ENCODE data around the gene SMOC1.
A peak's percentile ranks its signal among the peaks of the same experiment; 100 is the strongest.

The SMOC1 gene

DNA sequence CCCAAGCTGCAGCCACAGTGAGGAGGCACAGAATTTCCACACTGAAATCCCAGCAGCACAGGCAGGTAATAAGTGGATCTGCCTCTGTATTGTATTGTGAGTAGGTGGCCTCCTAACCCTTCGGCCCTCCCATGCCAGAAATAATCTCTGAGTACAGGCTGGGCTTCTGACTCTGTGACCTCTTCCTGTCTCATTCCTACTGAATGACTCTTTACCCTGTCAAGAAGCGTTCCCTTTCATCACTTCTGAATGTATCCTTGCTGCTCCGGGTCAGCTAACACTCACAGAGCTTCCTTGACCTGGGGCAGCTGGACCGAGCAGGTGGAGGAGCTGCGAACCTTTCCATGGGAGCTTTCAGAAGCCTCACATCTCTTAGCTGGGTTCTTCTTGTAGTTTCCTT, 190.0 kb downstream of the SMOC1 start:
- no peak for TF ChIP-seq CTCF (IDR thresholded peaks at IDR 0.05; ENCODE audit: extremely low read depth, missing control alignments)
- no peak for DNase-seq (ENCODE audit: low spot score)

- DNase-seq (ENCODE audit: low spot score): peak; percentile 75
- peak; percentile 77 for TF ChIP-seq CTCF (IDR thresholded peaks at IDR 0.05; ENCODE audit: extremely low read depth, missing control alignments)
Measured at GRCh38 chr14:70073924-70074566, 194.8 kb downstream of the SMOC1 start.

GRCh38 chr14:70077005-70077404, 197.8 kb downstream of the SMOC1 start:
- no peak for DNase-seq (ENCODE audit: low spot score)
- no peak for TF ChIP-seq CTCF (IDR thresholded peaks at IDR 0.05; ENCODE audit: extremely low read depth, missing control alignments)

GRCh38 chr14:70077720-70078119, 198.5 kb downstream of the SMOC1 start:
- no peak for DNase-seq (ENCODE audit: low spot score)
- TF ChIP-seq CTCF (IDR thresholded peaks at IDR 0.05; ENCODE audit: extremely low read depth, missing control alignments): no peak

- no peak for TF ChIP-seq CTCF (IDR thresholded peaks at IDR 0.05; ENCODE audit: extremely low read depth, missing control alignments)
- no peak for DNase-seq (ENCODE audit: low spot score)
Measured at GRCh38 chr14:70078329-70078728, 199.1 kb downstream of the SMOC1 start.

DNA sequence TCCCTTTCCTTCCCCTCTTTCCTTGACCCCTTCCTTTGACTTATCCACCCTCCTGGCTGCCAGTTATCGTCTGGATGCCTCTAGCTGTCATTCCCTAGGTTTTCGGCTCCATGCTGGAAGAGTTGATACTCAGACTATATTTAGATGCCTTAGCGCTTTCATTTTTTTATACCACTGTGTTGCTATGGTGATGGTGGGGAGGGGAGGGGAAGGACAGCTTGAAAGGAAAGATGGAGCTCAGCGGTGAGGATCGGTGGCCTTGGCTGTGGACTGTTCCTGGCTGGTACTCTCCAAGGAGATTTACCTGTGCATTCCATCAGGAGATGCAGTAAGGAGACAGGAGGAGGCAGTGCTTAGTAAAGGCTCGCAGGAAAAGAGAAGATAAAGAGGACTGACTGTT, 200.9 kb downstream of the SMOC1 start:
- DNase-seq (ENCODE audit: low spot score): no peak
- no peak for TF ChIP-seq CTCF (IDR thresholded peaks at IDR 0.05; ENCODE audit: extremely low read depth, missing control alignments)

Measured in GM20000 (cell line).